K562 (cell line): ENCODE measurements around the gene CCL13. TPM values are rescaled to one million over a fixed set of nuclear protein-coding genes. Genes with fewer than 3 reads are reported as not detected.

ENCODE experiments used
- ATAC-seq: fragments of 200-7000 bp; cut with Tn5 transposase; 3 replicates; pipeline ENCODE4 v1.9.1; 2020; ENCODE audit warnings: moderate library complexity
- BruUV-seq: library from RNA; stranded (reverse); fragments of 400-500 nt; replicated peaks from 2 replicates; lab custom pipeline; 2021; lab: Mats Ljungman, UMichigan
- CTCF ChIA-PET: fragments of 300-600 bp; formaldehyde crosslinking; extraction: SDS; loops from one replicate; lab custom pipeline; 2021; ENCODE audit warnings: low intra/inter-chr PET ratio; lab: Yijun Ruan, JAX
- POLR2A ChIA-PET: fragments of 300-600, 350-650 bp; sonication (Branson Sonifier 250); formaldehyde crosslinking; extraction: SDS; loops from one replicate; lab custom pipeline; 2021; ENCODE audit warnings: antibody characterized with exemption, inconsistent platforms; lab: Yijun Ruan, JAX
- DNase-seq, 4 experiments: peaks; one replicate each; pipeline versions ENCODE4 v3.0.0 to v3.0.0-alpha.2; 2011 to 2018; ENCODE audit warnings: low spot score in 3 of 4, mixed read lengths in 3 of 4; ENCODE audit errors: extremely low read depth in 1 of 4
- FAIRE-seq: peaks from 2 replicates; lab custom pipeline; 2011; peaks lifted over from hg19 to GRCh38; lab: Jason Lieb, UNC
- H2AFZ ChIP-seq: 2 replicates; pipeline ENCODE4 v1.6.0; 2011; ENCODE audit warnings: low read depth, low read length, control low read depth, inconsistent platforms
- H3K27ac ChIP-seq: fragments of 200-600 bp; 3 replicates; pipeline ENCODE4 v1.8.0; 2011; ENCODE audit warnings: low read depth, mild to moderate bottlenecking, control low read depth, inconsistent platforms, low read length, moderate library complexity, mixed read lengths; ENCODE audit errors: extremely low read depth
- H3K27me3 ChIP-seq, 2 experiments: fragments of 300-600 bp in 1 of 2; 2 replicates in 1 of 2; 3 replicates in 1 of 2; pipeline versions ENCODE4 v1.6.0 to v1.8.0; 2011; ENCODE audit warnings: inconsistent platforms in 2 of 2, low read length in 2 of 2, mild to moderate bottlenecking in 1 of 2, mixed read lengths in 1 of 2, moderate library complexity in 1 of 2; ENCODE audit not compliant: control insufficient read depth in 2 of 2, insufficient read depth in 2 of 2
- H3K36me3 ChIP-seq: fragments of 300-600 bp; 3 replicates; pipeline ENCODE4 v1.8.0; 2011; ENCODE audit warnings: mild to moderate bottlenecking, low read length, inconsistent platforms; ENCODE audit not compliant: control insufficient read depth, insufficient read depth
- H3K4me1 ChIP-seq, 2 experiments: fragments of 200-600 bp in 1 of 2; replicated peaks in 1 of 2; 2 replicates in 1 of 2; 3 replicates in 1 of 2; pipeline versions ENCODE4 v1.5.1 to v1.8.0; 2011; ENCODE audit warnings: inconsistent platforms in 2 of 2, low read length in 2 of 2, mild to moderate bottlenecking in 1 of 2, mixed read lengths in 1 of 2, moderate library complexity in 1 of 2; ENCODE audit not compliant: control insufficient read depth in 2 of 2, insufficient read depth in 2 of 2
- H3K4me2 ChIP-seq: 2 replicates; pipeline ENCODE4 v1.6.1; 2011; ENCODE audit warnings: low read length, control low read depth, inconsistent platforms, mixed read lengths; ENCODE audit not compliant: insufficient read depth
- H3K4me3 ChIP-seq: fragments of 200-600 bp; sonication (generic), shearing (Covaris generic); 2 replicates; pipeline ENCODE4 v1.5.1; 2016; ENCODE audit warnings: control low read depth, inconsistent platforms
- H3K79me2 ChIP-seq: fragments of 200-600 bp; 3 replicates; pipeline ENCODE4 v1.8.0; 2011; ENCODE audit warnings: low read length, inconsistent platforms; ENCODE audit not compliant: control insufficient read depth, insufficient read depth
- H3K9ac ChIP-seq, 2 experiments: 2 replicates each; pipeline versions ENCODE4 v1.6.0 to v1.6.1; 2011; ENCODE audit warnings: low read depth in 2 of 2, low read length in 2 of 2, control low read depth in 1 of 2, inconsistent platforms in 1 of 2, mild to moderate bottlenecking in 1 of 2, mixed read lengths in 1 of 2; ENCODE audit not compliant: insufficient read depth in 1 of 2
- H3K9me1 ChIP-seq: one replicate; pipeline ENCODE4 v1.6.0; 2011; ENCODE audit warnings: inconsistent platforms, mild to moderate bottlenecking, low read length, moderate library complexity; ENCODE audit not compliant: control insufficient read depth, insufficient read depth
- H3K9me3 ChIP-seq: replicated peaks from 2 replicates; pipeline ENCODE4 v1.5.1; 2011; ENCODE audit warnings: low read depth, low read length, inconsistent platforms; ENCODE audit not compliant: control insufficient read depth, insufficient read depth
- H4K20me1 ChIP-seq: replicated peaks from 2 replicates; pipeline ENCODE4 v1.6.1; 2011; ENCODE audit warnings: low read length, inconsistent platforms, mixed read lengths; ENCODE audit not compliant: control insufficient read depth, insufficient read depth
- BMI1 ChIP-seq: fragments of 150-350 bp; IDR thresholded peaks from 2 replicates; pipeline ENCODE4 v1.6.1; 2014; ENCODE audit warnings: low read length
- MTA3 ChIP-seq: fragments of 450-650 bp; formaldehyde crosslinking; IDR thresholded peaks from 2 replicates; pipeline ENCODE4 v1.6.1; 2017; ENCODE audit warnings: mild to moderate bottlenecking, borderline replicate concordance
- POLR3G ChIP-seq: IDR thresholded peaks from 2 replicates; pipeline ENCODE4 v1.6.1; 2011; ENCODE audit not compliant: insufficient read length, insufficient replicate concordance; ENCODE audit errors: extremely low read depth
- PRMT5 ChIP-seq: sonication (generic); formaldehyde crosslinking; IDR thresholded peaks from 2 replicates; pipeline ENCODE4 v1.5.0; 2020; ENCODE audit warnings: missing genetic modification reagents
- SAFB2 ChIP-seq: fragments of 200-400 bp; formaldehyde crosslinking; IDR thresholded peaks from 2 replicates; pipeline ENCODE4 v1.6.1; 2018; ENCODE audit warnings: borderline replicate concordance, low read length, low read depth, moderate library complexity; ENCODE audit not compliant: severe bottlenecking
- SP1 ChIP-seq: sonication (generic); formaldehyde crosslinking; IDR thresholded peaks from 2 replicates; pipeline ENCODE4 v1.8.1; 2022; ENCODE audit warnings: mild to moderate bottlenecking, missing genetic modification reagents
- UBTF ChIP-seq, 2 experiments: IDR thresholded peaks; 2 replicates each; pipeline ENCODE4 v1.6.1; 2012; ENCODE audit warnings: improper control_type of control experiment in 2 of 2, low read depth in 2 of 2, low read length in 2 of 2, borderline replicate concordance in 1 of 2
- ZFX ChIP-seq: sonication (generic); formaldehyde crosslinking; IDR thresholded peaks from 2 replicates; pipeline ENCODE4 v1.8.0; 2022; ENCODE audit warnings: mild to moderate bottlenecking, missing genetic modification reagents, moderate library complexity
- WGBS: fragments of 100-300 bp; shearing (Covaris generic); methylation state at CpG from one replicate; pipeline ENCODE4 v1.1.6; 2016; ENCODE audit warnings: low coverage, mixed read lengths; ENCODE audit not compliant: insufficient coverage; ENCODE audit errors: missing lambda C conversion rate; 5-methylcytosine and 5-hydroxymethylcytosine counted together
- in situ Hi-C: fragments of 300-500 bp; cut with MboI; formaldehyde crosslinking; loops from 4 replicates; pipeline ENCODE4 v1.15.0; 2018; ENCODE audit warnings: inconsistent platforms, mixed read lengths
- intact Hi-C: fragments of 100-400 bp; cut with micrococcal nuclease; formaldehyde crosslinking; loops from 2 replicates; pipeline ENCODE4 v1.14.2; 2022
- polyA plus RNA-seq, 8 experiments: library from polyadenylated mRNA; depleted of rRNA in 4 of 8; stranded (reverse) in 5 of 8; unstranded in 3 of 8; fragments of >200 nt; fragmentation: Nextera tagmentation in 2 of 8; fragmentation: Illumina TruSeq in 1 of 8; extraction: Ambion mirVana in 2 of 8; extraction: Trizol in 1 of 8; gene quantifications; 2 replicates each; pipeline versions ENCODE4 v1.2.1 to v1.2.3, GENCODE V29; 2011 to 2014; ENCODE audit warnings: inconsistent platforms in 1 of 8, missing spikeins in 1 of 8
- total RNA-seq, 7 experiments: library from RNA; depleted of rRNA in 6 of 7; stranded (reverse); fragments of >200 nt in 6 of 7; fragmentation: Illumina TruSeq in 2 of 7; extraction: Trizol in 2 of 7; gene quantifications; 2 replicates each; pipeline versions ENCODE4 v1.2.1 to v1.2.3, GENCODE V29; 2011 to 2021; ENCODE audit warnings: low replicate concordance in 1 of 7

Gene CCL13
- total and polyA plus RNA-seq, 9 of the 15 experiments (the other 6 are each of a cell fraction or from before 2014, with no cell fraction given), result not detected

GRCh38 chr17:34358631-34359030 is 2.4 kb downstream of the CCL13 start:
- Histone ChIP-seq H3K27me3 (no peaks in the 10 kb centered on the region; a peak in 1 of 5 replicates), H3K79me2 (no peaks in the 10 kb centered on the region), H2AFZ (no peak overlapping the region), H3K4me2 (no peak overlapping the region), H3K27ac (no peak overlapping the region), H3K9me3 (no peaks in the 10 kb centered on the region), H3K9ac (no peak overlapping the region), H3K4me1 (no peaks in the 10 kb centered on the region), H3K4me3 (no peak overlapping the region), H4K20me1 (no peaks in the 10 kb centered on the region), H3K9me1 (no peaks in the 10 kb centered on the region), H3K36me3 (no peaks in the 10 kb centered on the region)
- FAIRE-seq, result no peak
- TF ChIP-seq MTA3 (no peak), PRMT5 (CRISPR knock-in tag) (no peak), SAFB2 (no peak), BMI1 (no peak), POLR3G (no peak), ZFX (no peak), SP1 (no peak), UBTF (IDR thresholded peaks at IDR 0.05; ENCODE audit: borderline replicate concordance in 1 of 2, low read depth in 2 of 2, low read length in 2 of 2) (no peak)
- POLR2A ChIA-PET, result no interaction called here
- ATAC-seq, result no peak
- 0% methylated on average over 3 of the region's 3 CpGs for WGBS
- no TSS peak for BruUV-seq
- intact Hi-C loops, result no loop called here
- DNase-seq, result no peak
- in situ Hi-C loops, result no loop called here
- CTCF ChIA-PET, result interaction anchor here (0.6 to 10.2 kb wide), 2 partner anchors 20 to 159 kb away, joined by 3 to 214 read pairs; no protein-coding TSS in a partner anchor
